ENCODE measurements around the gene TSPO. TPM values are rescaled to one million over a fixed set of nuclear protein-coding genes. Genes with fewer than 3 reads are reported as not detected.

Gene TSPO
- total and polyA plus RNA-seq, 7 donors = 35.8 to 148 (median 69.9) TPM

DNA sequence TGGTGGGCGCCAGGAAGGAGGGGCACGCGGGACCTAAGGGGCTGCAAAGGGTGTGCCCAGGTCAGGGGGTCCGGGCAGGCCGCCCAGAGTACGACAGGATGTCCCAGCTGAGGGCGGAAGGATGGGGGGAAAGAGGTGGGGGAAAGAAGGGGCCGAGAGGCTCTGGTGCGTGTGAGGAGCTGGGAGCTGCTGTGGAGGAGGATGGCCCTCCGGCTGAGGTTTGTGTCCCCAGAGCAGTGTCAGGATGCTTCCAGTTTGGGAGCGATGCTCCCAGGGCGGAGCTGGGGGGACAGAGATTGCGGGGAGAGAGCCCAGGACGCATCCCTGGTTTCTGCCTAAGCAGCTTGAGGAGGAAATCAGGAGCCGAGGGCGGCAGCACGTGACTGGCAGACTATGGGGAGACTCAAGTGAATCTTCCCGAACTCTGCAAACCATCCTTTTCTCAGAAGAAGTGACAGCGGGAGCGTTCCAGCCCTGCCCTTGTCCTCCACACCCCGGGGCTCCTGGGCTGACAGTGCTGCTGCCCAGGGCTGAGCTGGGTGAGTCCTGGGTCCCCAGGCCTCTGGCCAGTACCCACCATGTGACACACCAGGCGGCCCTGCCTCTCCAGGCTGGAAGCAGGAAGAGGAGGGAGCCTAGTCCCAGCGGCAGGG, 55.3 kb downstream of the TSPO start:
- ATAC-seq (no peak), DNase-seq (peak in 1 of 2 donors; percentile 9)
- intact Hi-C loops (cut with DNase I) = no loop called here
- peaks cover 0 to 10% (median 8%) of the 10 kb centered on the region in 3 donors for H3K27me3 ChIP-seq (ENCODE audit: insufficient read depth in 3 of 3, low read length in 2 of 3)
- 51 to 55% (median 51%) methylated on average over 22 to 23 of the region's 23 CpGs for WGBS, 3 donors
- H3K4me3 ChIP-seq = no peak overlapping the region
- no peaks in the 10 kb centered on the region for H3K36me3 ChIP-seq (ENCODE audit: insufficient read depth in 1 of 2, low read depth in 1 of 2)
- TF ChIP-seq, protein P1, sequence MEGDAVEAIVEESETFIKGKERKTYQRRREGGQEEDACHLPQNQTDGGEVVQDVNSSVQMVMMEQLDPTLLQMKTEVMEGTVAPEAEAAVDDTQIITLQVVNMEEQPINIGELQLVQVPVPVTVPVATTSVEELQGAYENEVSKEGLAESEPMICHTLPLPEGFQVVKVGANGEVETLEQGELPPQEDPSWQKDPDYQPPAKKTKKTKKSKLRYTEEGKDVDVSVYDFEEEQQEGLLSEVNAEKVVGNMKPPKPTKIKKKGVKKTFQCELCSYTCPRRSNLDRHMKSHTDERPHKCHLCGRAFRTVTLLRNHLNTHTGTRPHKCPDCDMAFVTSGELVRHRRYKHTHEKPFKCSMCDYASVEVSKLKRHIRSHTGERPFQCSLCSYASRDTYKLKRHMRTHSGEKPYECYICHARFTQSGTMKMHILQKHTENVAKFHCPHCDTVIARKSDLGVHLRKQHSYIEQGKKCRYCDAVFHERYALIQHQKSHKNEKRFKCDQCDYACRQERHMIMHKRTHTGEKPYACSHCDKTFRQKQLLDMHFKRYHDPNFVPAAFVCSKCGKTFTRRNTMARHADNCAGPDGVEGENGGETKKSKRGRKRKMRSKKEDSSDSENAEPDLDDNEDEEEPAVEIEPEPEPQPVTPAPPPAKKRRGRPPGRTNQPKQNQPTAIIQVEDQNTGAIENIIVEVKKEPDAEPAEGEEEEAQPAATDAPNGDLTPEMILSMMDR (IDR thresholded peaks at IDR 0.05) = no peak
- no peaks in the 10 kb centered on the region for H3K9me3 ChIP-seq
- no peaks in the 10 kb centered on the region for H3K4me1 ChIP-seq
- no peak overlapping the region for H3K27ac ChIP-seq

DNA sequence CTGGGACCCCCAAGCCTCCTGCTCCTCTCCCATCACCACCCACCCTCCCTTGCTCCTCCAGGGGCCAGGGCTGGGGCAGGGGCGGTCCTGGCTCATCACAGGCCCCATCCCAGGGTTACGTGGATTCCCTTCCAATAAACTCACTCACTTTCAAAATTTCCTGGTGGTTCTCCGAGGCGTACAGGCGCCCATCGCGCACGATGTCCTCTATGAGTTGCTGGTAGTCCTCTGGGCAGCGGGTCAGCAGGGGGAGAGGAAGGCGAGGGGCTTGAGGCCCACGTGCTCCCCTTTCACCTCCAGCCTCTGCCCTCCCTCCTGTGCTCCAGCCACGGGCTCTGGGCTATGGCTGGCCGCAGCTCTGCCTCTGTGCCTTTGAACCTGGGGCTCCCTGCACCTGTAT, 56.0 kb downstream of the TSPO start:
- peak in 1 of 2 donors; percentile 50 for DNase-seq
- H3K36me3 ChIP-seq (ENCODE audit: insufficient read depth in 1 of 2, low read depth in 1 of 2) = no peaks in the 10 kb centered on the region
- H3K4me1 ChIP-seq = no peaks in the 10 kb centered on the region
- intact Hi-C loops (cut with DNase I) = no loop called here
- 87 to 89% (median 87%) methylated on average over 13 of the region's 13 CpGs for WGBS, 3 donors
- H3K27ac ChIP-seq = no peak overlapping the region
- H3K27me3 ChIP-seq (ENCODE audit: insufficient read depth in 3 of 3, low read length in 2 of 3) = peaks cover 0 to 10% (median 7%) of the 10 kb centered on the region in 3 donors
- no peak for ATAC-seq
- no peak overlapping the region for H3K4me3 ChIP-seq
- H3K9me3 ChIP-seq = no peaks in the 10 kb centered on the region
- TF ChIP-seq, protein P1 (IDR thresholded peaks at IDR 0.05) = no peak

DNA sequence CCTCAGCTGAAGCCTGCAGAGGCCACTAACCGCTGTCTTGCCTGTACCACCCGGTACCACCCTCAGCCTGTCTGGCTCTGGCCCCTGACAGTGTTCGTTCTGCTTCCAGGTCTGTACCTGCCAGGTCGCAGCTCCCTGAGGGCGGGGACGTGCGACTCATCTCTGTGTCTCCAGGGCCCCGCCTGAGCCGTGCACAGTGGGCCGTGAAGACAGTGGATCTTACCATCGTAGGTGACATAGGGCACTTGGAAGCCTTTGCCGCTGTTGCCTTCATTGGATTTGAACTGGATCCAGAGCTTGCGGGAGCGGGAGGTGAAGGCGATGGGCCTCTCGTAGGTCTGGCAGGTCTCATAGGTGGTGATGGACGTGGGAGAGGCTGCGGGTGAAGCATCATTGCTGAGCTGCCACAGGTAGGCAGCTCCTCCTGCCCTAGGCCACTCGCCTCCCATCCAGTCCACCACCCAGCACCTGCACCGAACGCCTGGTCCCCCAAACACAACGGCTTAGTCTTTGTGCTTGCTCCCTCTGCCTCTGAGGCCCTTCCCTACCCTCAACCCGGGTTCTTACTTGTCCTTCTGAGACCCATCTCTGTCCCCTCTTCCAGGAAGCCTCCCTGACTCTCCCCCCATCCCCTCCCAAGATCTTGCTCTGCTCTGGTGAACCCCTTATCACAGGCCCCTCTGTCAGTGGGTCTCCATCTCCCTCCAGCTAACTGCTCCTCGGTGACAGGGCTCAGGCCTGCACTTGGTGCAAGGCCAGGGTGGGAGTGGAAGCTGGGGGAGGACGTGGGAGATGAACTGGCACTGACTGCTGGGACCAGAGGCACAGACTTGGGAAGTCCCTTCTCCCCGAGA, 56.7 kb downstream of the TSPO start:
- Histone ChIP-seq H3K36me3 (ENCODE audit: insufficient read depth in 1 of 2, low read depth in 1 of 2) (no peaks in the 10 kb centered on the region), H3K4me1 (no peaks in the 10 kb centered on the region), H3K27me3 (ENCODE audit: insufficient read depth in 3 of 3, low read length in 2 of 3) (peaks cover 0 to 10% (median 7%) of the 10 kb centered on the region in 3 donors), H3K9me3 (no peaks in the 10 kb centered on the region), H3K27ac (no peak overlapping the region), H3K4me3 (no peak overlapping the region)
- TF ChIP-seq, protein P1 (IDR thresholded peaks at IDR 0.05) = no peak
- no peak for ATAC-seq
- intact Hi-C loops (cut with DNase I) = no loop called here
- 85 to 90% (median 85%) methylated on average over 25 to 26 of the region's 26 CpGs for WGBS, 3 donors
- DNase-seq = peak; percentile 9 to 40

DNA sequence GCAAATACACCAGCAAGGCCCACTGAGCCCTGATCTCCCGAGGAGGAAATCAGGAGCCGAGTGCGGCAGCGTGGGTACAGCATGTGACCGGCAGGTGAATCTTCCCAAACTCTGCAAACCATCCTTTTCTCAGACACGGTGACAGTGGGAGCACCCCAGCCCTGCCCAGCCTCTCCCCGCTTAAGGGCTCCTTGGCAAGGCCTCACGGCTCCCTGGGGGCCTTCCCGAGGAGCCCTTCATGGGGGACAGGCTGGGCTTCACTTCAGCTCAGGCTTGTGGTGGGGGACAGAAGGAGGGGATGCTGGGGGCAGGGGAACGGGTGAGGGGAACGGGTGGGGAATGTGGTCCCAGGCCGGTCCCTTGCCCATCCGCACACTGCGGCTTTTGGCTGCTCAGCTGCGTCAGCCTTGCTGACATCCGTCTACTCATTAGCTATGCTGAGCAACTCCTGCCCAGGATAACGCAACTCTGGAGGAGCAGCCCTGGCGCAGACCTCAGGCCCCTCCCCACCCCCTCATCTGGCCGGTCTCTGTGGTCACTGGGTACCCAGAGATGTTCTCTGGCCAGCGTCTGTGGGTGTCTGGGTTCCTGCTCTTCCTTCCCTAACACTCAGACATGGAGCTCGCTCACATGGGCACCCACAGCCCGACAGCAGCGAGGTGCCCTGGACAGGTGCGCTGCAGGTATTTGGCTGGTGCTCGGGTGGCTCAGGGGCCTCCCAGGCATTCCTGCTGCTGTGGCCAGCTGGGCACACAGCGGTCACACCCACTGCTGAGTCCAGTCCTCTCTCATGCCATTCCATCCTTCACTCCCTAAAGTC, 57.6 kb downstream of the TSPO start:
- peaks cover 0 to 10% (median 5%) of the 10 kb centered on the region in 3 donors for H3K27me3 ChIP-seq (ENCODE audit: insufficient read depth in 3 of 3, low read length in 2 of 3)
- TF ChIP-seq, protein P1 (IDR thresholded peaks at IDR 0.05) = no peak
- ATAC-seq (no peak), DNase-seq (no peak)
- no peaks in the 10 kb centered on the region for H3K9me3 ChIP-seq
- no peaks in the 10 kb centered on the region for H3K36me3 ChIP-seq (ENCODE audit: insufficient read depth in 1 of 2, low read depth in 1 of 2)
- no peak overlapping the region for H3K27ac ChIP-seq
- intact Hi-C loops (cut with DNase I) = no loop called here
- 75 to 79% (median 77%) methylated on average over 26 of the region's 26 CpGs for WGBS, 3 donors
- no peak overlapping the region for H3K4me3 ChIP-seq
- no peaks in the 10 kb centered on the region for H3K4me1 ChIP-seq

All from psoas muscle (tissue), 8 donors.